Calu3 (cell line): ENCODE results near the gene NCAPG2. TPM values are rescaled to one million over a fixed set of nuclear protein-coding genes. Genes with fewer than 3 reads are reported as not detected.
"Not testable (repeated sequence)": the region's sequence is repeated elsewhere in the genome, so short reads cannot be mapped to it uniquely, and the experiment has no call there.

Experiments used
- BruUV-seq: library from RNA; stranded (reverse); fragments of 400-500 nt; replicated peaks from 2 replicates; lab custom pipeline; 2021; lab: Mats Ljungman, UMichigan
- CTCF ChIA-PET: fragments of 300-600 bp; sonication (Branson Sonifier 250); formaldehyde crosslinking; loops from one replicate; lab custom pipeline; 2022; ENCODE audit warnings: antibody characterized with exemption; lab: Charles Lee
- DNase-seq: peaks from one replicate; pipeline ENCODE4 v3.0.0; 2022
- H3K27ac Mint-ChIP-seq: one replicate; pipeline ENCODE4 v1.8.0; 2022; ENCODE audit warnings: mixed read lengths; ENCODE audit not compliant: unreplicated experiment
- H3K27me3 Mint-ChIP-seq: one replicate; pipeline ENCODE4 v1.8.0; 2022; ENCODE audit warnings: mixed read lengths; ENCODE audit not compliant: unreplicated experiment
- H3K36me3 Mint-ChIP-seq: one replicate; pipeline ENCODE4 v1.8.0; 2022; ENCODE audit warnings: mild to moderate bottlenecking, moderate library complexity, mixed read lengths; ENCODE audit not compliant: insufficient read depth, unreplicated experiment
- H3K4me1 Mint-ChIP-seq: one replicate; pipeline ENCODE4 v1.8.0; 2022; ENCODE audit warnings: mild to moderate bottlenecking, low read depth, mixed read lengths; ENCODE audit not compliant: unreplicated experiment
- H3K4me3 Mint-ChIP-seq: one replicate; pipeline ENCODE4 v1.8.0; 2022; ENCODE audit warnings: mild to moderate bottlenecking, low read depth, moderate library complexity, mixed read lengths; ENCODE audit not compliant: unreplicated experiment
- H3K9me3 Mint-ChIP-seq: one replicate; pipeline ENCODE4 v1.8.0; 2022; ENCODE audit warnings: low read depth, mixed read lengths; ENCODE audit not compliant: unreplicated experiment
- CTCF ChIP-seq: fragments of 200-600 bp; IDR thresholded peaks from one replicate; pipeline ENCODE4 v1.8.0; 2022; ENCODE audit warnings: antibody characterized with exemption; ENCODE audit not compliant: unreplicated experiment
- intact Hi-C: fragments of 100-400 bp; cut with micrococcal nuclease; formaldehyde crosslinking; loops from one replicate; pipeline ENCODE4 v1.10.0; 2022; ENCODE audit not compliant: unreplicated experiment
- total RNA-seq: library from RNA; stranded (reverse); gene quantifications from 2 replicates; pipeline ENCODE4 v1.2.3, GENCODE V29; 2022

Gene NCAPG2
- total RNA-seq, 1 experiment from 2014 or later = 81.7 TPM

- Mint-ChIP-seq H3K4me1 (no peaks in the 10 kb centered on the region), H3K9me3 (no peaks in the 10 kb centered on the region), H3K27me3 (no peaks in the 10 kb centered on the region), H3K36me3 (peaks cover 31% of the 10 kb centered on the region), H3K27ac (no peak overlapping the region), H3K4me3 (no peak overlapping the region)
- intact Hi-C loops = no loop called here
- DNase-seq = no peak
- no peak for TF ChIP-seq CTCF
- CTCF ChIA-PET = interaction anchor here (0.6 kb wide), 1 partner anchor 195 kb away, joined by 4 read pairs; no protein-coding TSS in a partner anchor
- no TSS peak for BruUV-seq
Measured at GRCh38 chr7:158633055-158633956, 71.3 kb downstream of the NCAPG2 start.

GRCh38 chr7:158631574-158632195 lies 72.9 kb downstream of the NCAPG2 start:
- CTCF ChIA-PET = no interaction called here
- DNase-seq = no peak
- H3K27ac Mint-ChIP-seq = no peak overlapping the region
- H3K4me1 Mint-ChIP-seq = no peaks in the 10 kb centered on the region
- H3K36me3 Mint-ChIP-seq = peaks cover 20% of the 10 kb centered on the region
- H3K27me3 Mint-ChIP-seq = no peaks in the 10 kb centered on the region
- no peaks in the 10 kb centered on the region for H3K9me3 Mint-ChIP-seq
- intact Hi-C loops = no loop called here
- no peak overlapping the region for H3K4me3 Mint-ChIP-seq
- TF ChIP-seq CTCF = no peak
- BruUV-seq = no TSS peak

- H3K36me3 Mint-ChIP-seq, CTCF ChIA-PET, H3K4me3 Mint-ChIP-seq, DNase-seq, H3K9me3 Mint-ChIP-seq, H3K4me1 Mint-ChIP-seq, H3K27ac Mint-ChIP-seq, BruUV-seq, intact Hi-C loops, H3K27me3 Mint-ChIP-seq: not testable (repeated sequence)
Measured at GRCh38 chr7:158626289-158626688, 78.3 kb downstream of the NCAPG2 start.

GRCh38 chr7:158623241-158623640 lies 81.4 kb downstream of the NCAPG2 start:
- CTCF ChIA-PET = no interaction called here
- H3K27ac Mint-ChIP-seq = no peak overlapping the region
- H3K4me1 Mint-ChIP-seq = no peaks in the 10 kb centered on the region
- no peak for DNase-seq
- no peak overlapping the region for H3K4me3 Mint-ChIP-seq
- H3K36me3 Mint-ChIP-seq = peaks cover 4% of the 10 kb centered on the region
- intact Hi-C loops = no loop called here
- no TSS peak for BruUV-seq
- H3K27me3 Mint-ChIP-seq = no peaks in the 10 kb centered on the region
- H3K9me3 Mint-ChIP-seq = no peaks in the 10 kb centered on the region
- TF ChIP-seq CTCF = no peak
